Erythroblast (primary cell): ENCODE results near the gene PPP2R2C.

Experiments
- GATA1 ChIP-seq: IDR thresholded peaks from 2 replicates; pipeline ENCODE4 v1.6.1; 2011; ENCODE audit warnings: low read depth, mild to moderate bottlenecking, control low read depth, low read length, moderate library complexity
- POLR2A ChIP-seq: IDR thresholded peaks from 2 replicates; pipeline ENCODE4 v1.6.1; 2011; ENCODE audit warnings: mild to moderate bottlenecking, low read length

GRCh38 chr4:6468376-6468775 is 4.0 kb downstream of the PPP2R2C start:
- TF ChIP-seq POLR2A (no peak), GATA1 (no peak)
